IMR-90 (cell line): ENCODE data around the gene DIAPH1. TPM values are rescaled to one million over a fixed set of nuclear protein-coding genes. Genes with fewer than 3 reads are reported as not detected.

ENCODE experiments used
- ATAC-seq: fragments of 200-7000 bp; cut with Tn5 transposase; 2 replicates; pipeline ENCODE4 v1.9.1; 2020; ENCODE audit warnings: low read depth, mild to moderate bottlenecking, moderate library complexity
- BruUV-seq: library from RNA; stranded (reverse); fragments of 400-500 nt; replicated peaks from 2 replicates; lab custom pipeline; 2021; lab: Mats Ljungman, UMichigan
- CTCF ChIA-PET: fragments of 300-600 bp; formaldehyde crosslinking; extraction: SDS; loops from one replicate; lab custom pipeline; 2021; ENCODE audit warnings: antibody characterized with exemption; lab: Yijun Ruan, JAX
- POLR2A ChIA-PET: fragments of 300-600 bp; sonication (Branson Sonifier 250); formaldehyde crosslinking; loops from one replicate; lab custom pipeline; 2022; ENCODE audit warnings: antibody characterized with exemption; ENCODE audit not compliant: unreplicated experiment; lab: Charles Lee
- DNase-seq: peaks from one replicate; pipeline ENCODE4 v3.0.0; 2013
- H2AFZ ChIP-seq: replicated peaks from 2 replicates; pipeline ENCODE3; 2013; ENCODE audit warnings: low read length, mild to moderate bottlenecking; ENCODE audit not compliant: poor library complexity
- H2AK5ac ChIP-seq: 2 replicates; pipeline ENCODE4 v1.6.1; 2013; ENCODE audit warnings: low read depth, low read length, inconsistent platforms
- H2AK9ac ChIP-seq: replicated peaks from 2 replicates; pipeline ENCODE3; 2013; ENCODE audit warnings: mild to moderate bottlenecking, low read depth, low read length, moderate library complexity; ENCODE audit not compliant: poor library complexity
- H2BK120ac ChIP-seq: 2 replicates; pipeline ENCODE4 v1.6.1; 2013; ENCODE audit warnings: low read depth, low read length, inconsistent platforms
- H2BK15ac ChIP-seq: 3 replicates; pipeline ENCODE4 v1.6.1; 2013; ENCODE audit warnings: low read depth, low read length, inconsistent platforms
- H2BK20ac ChIP-seq: 2 replicates; pipeline ENCODE4 v1.6.1; 2013; ENCODE audit warnings: low read depth, mild to moderate bottlenecking, inconsistent platforms, low read length, moderate library complexity
- H2BK5ac ChIP-seq: 2 replicates; pipeline ENCODE4 v1.6.1; 2013; ENCODE audit warnings: mild to moderate bottlenecking, low read depth, low read length, inconsistent platforms; ENCODE audit not compliant: poor library complexity, severe bottlenecking
- H3K14ac ChIP-seq: replicated peaks from 2 replicates; pipeline ENCODE4 v1.6.1; 2013; ENCODE audit warnings: low read depth, low read length, inconsistent platforms
- H3K18ac ChIP-seq: 2 replicates; pipeline ENCODE4 v1.6.1; 2013; ENCODE audit warnings: low read depth, low read length, control low read depth
- H3K23ac ChIP-seq: 2 replicates; pipeline ENCODE4 v1.6.1; 2013; ENCODE audit warnings: low read depth, low read length, inconsistent platforms
- H3K27ac ChIP-seq: 2 replicates; pipeline ENCODE4 v1.5.1; 2013; ENCODE audit warnings: mild to moderate bottlenecking, control low read depth, low read length; ENCODE audit not compliant: insufficient read depth
- H3K27me3 ChIP-seq: 2 replicates; pipeline ENCODE4 v1.6.1; 2013; ENCODE audit warnings: low read length; ENCODE audit not compliant: control insufficient read depth, insufficient read depth
- H3K36me3 ChIP-seq: 2 replicates; pipeline ENCODE4 v1.6.1; 2013; ENCODE audit warnings: low read length, mixed read lengths; ENCODE audit not compliant: control insufficient read depth, insufficient read depth
- H3K4ac ChIP-seq: 2 replicates; pipeline ENCODE4 v1.6.1; 2013; ENCODE audit warnings: low read depth, low read length, inconsistent platforms
- H3K4me1 ChIP-seq: 2 replicates; pipeline ENCODE4 v1.6.1; 2013; ENCODE audit warnings: low read length, mixed read lengths; ENCODE audit not compliant: control insufficient read depth, insufficient read depth
- H3K4me2 ChIP-seq: 2 replicates; pipeline ENCODE4 v1.6.1; 2013; ENCODE audit warnings: low read depth, mild to moderate bottlenecking, control low read depth, low read length, moderate library complexity
- H3K4me3 ChIP-seq: 2 replicates; pipeline ENCODE4 v1.5.1; 2013; ENCODE audit warnings: low read depth, mild to moderate bottlenecking, control low read depth, low read length, moderate library complexity; ENCODE audit not compliant: insufficient read depth
- H3K56ac ChIP-seq: 2 replicates; pipeline ENCODE4 v1.6.1; 2013; ENCODE audit warnings: low read length, inconsistent platforms; ENCODE audit not compliant: insufficient read depth; ENCODE audit errors: extremely low read depth
- H3K79me1 ChIP-seq, 2 experiments: 2 replicates each; pipeline ENCODE4 v1.6.1; 2013; ENCODE audit warnings: low read length in 2 of 2, inconsistent platforms in 1 of 2, low read depth in 1 of 2
- H3K9ac ChIP-seq: 2 replicates; pipeline ENCODE4 v1.6.1; 2013; ENCODE audit warnings: low read depth, low read length, control low read depth
- H3K9me1 ChIP-seq: 2 replicates; pipeline ENCODE4 v1.6.1; 2013; ENCODE audit warnings: low read length, inconsistent platforms; ENCODE audit not compliant: insufficient read depth
- H3K9me3 ChIP-seq: 2 replicates; pipeline ENCODE4 v1.6.1; 2013; ENCODE audit warnings: low read length; ENCODE audit not compliant: control insufficient read depth, insufficient read depth
- H4K20me1 ChIP-seq: 2 replicates; pipeline ENCODE4 v1.6.1; 2013; ENCODE audit warnings: low read length, inconsistent platforms; ENCODE audit not compliant: insufficient read depth
- H4K5ac ChIP-seq: 2 replicates; pipeline ENCODE4 v1.6.1; 2013; ENCODE audit warnings: mild to moderate bottlenecking, low read depth, low read length, control low read depth
- H4K8ac ChIP-seq, 2 experiments: 2 replicates each; pipeline ENCODE4 v1.6.1; 2013; ENCODE audit warnings: low read depth in 2 of 2, low read length in 2 of 2, control low read depth in 1 of 2, inconsistent platforms in 1 of 2
- H4K91ac ChIP-seq: 2 replicates; pipeline ENCODE4 v1.6.1; 2013; ENCODE audit warnings: low read depth, low read length, inconsistent platforms; ENCODE audit not compliant: insufficient read depth
- CEBPB ChIP-seq: IDR thresholded peaks from 2 replicates; pipeline ENCODE4 v1.6.1; 2012; ENCODE audit warnings: low read depth, low read length, improper control_type of control experiment
- CHD1 ChIP-seq: IDR thresholded peaks from 2 replicates; pipeline ENCODE4 v1.6.1; 2012; ENCODE audit warnings: low read depth, low read length, improper control_type of control experiment
- CTCF ChIP-seq: conservative IDR thresholded peaks from 2 replicates; pipeline ENCODE4 v1.5.1; 2012; ENCODE audit warnings: mild to moderate bottlenecking, low read depth, low read length, improper control_type of control experiment
- FOS ChIP-seq: fragments of 150-350 bp; IDR thresholded peaks from 2 replicates; pipeline ENCODE4 v1.6.1; 2016; ENCODE audit warnings: low read depth, low read length
- MAFK ChIP-seq: IDR thresholded peaks from 2 replicates; pipeline ENCODE4 v1.6.1; 2012; ENCODE audit warnings: low read depth, low read length, improper control_type of control experiment
- MAZ ChIP-seq: IDR thresholded peaks from 2 replicates; pipeline ENCODE4 v1.6.1; 2012; ENCODE audit warnings: low read depth, mild to moderate bottlenecking, low read length, improper control_type of control experiment, moderate library complexity, borderline replicate concordance
- MXI1 ChIP-seq: IDR thresholded peaks from 2 replicates; pipeline ENCODE4 v1.6.1; 2012; ENCODE audit warnings: low read depth, mild to moderate bottlenecking, low read length, moderate library complexity, borderline replicate concordance
- RCOR1 ChIP-seq: IDR thresholded peaks from 2 replicates; pipeline ENCODE4 v1.6.1; 2012; ENCODE audit warnings: mild to moderate bottlenecking, low read length, improper control_type of control experiment; ENCODE audit not compliant: insufficient replicate concordance
- SMC3 ChIP-seq: fragments of 150-350 bp; IDR thresholded peaks from 2 replicates; pipeline ENCODE4 v1.6.1; 2016; ENCODE audit warnings: low read depth, mild to moderate bottlenecking, antibody characterized with exemption, low read length, moderate library complexity
- USF2 ChIP-seq: fragments of 150-350 bp; IDR thresholded peaks from 2 replicates; pipeline ENCODE4 v1.6.1; 2017; ENCODE audit warnings: mild to moderate bottlenecking, antibody characterized with exemption, low read length, low read depth
- WGBS, 2 experiments: methylation state at CpG; one replicate each; pipeline versions ENCODE4 v1.1.5 to v1.1.7; 2013; ENCODE audit warnings: missing lambda C conversion rate in 2 of 2; ENCODE audit not compliant: insufficient read length in 1 of 2; ENCODE audit errors: extremely low coverage in 2 of 2; 5-methylcytosine and 5-hydroxymethylcytosine counted together
- dilution Hi-C: fragments of 300-500 bp; cut with HindIII; formaldehyde crosslinking; loops from one replicate; pipeline ENCODE4 v1.14.3; 2018; ENCODE audit warnings: low sequenced_read_pairs; ENCODE audit not compliant: unreplicated experiment
- in situ Hi-C: fragments of 300-500 bp; cut with MboI; formaldehyde crosslinking; loops from 3 replicates; pipeline ENCODE4 v1.14.3; 2019; ENCODE audit warnings: low sequenced_read_pairs, inconsistent platforms, mixed read lengths
- intact Hi-C: fragments of 100-400 bp; cut with micrococcal nuclease; formaldehyde crosslinking; loops from 2 replicates; pipeline ENCODE4 v1.10.0; 2022
- polyA plus RNA-seq, 3 experiments: library from polyadenylated mRNA; depleted of rRNA; stranded (reverse); fragments of >200 nt; gene quantifications; 2 replicates each; pipeline ENCODE4 v1.2.3, GENCODE V29; 2012; ENCODE audit warnings: low replicate concordance in 1 of 3
- total RNA-seq: library from RNA; depleted of rRNA; stranded (reverse); fragments of >200 nt; gene quantifications from 2 replicates; pipeline ENCODE4 v1.2.3, GENCODE V29; 2012

Gene DIAPH1
- total and polyA plus RNA-seq, 2 of the 4 experiments (the other 2 are of a cell fraction) = 12.0 to 37.4 TPM

- H3K27ac ChIP-seq = no peak overlapping the region
- H2BK20ac ChIP-seq = peak overlapping the region; percentile 50
- peak overlapping the region; percentile 79; the same call in 1 of the 3 replicates for H2BK15ac ChIP-seq
- no peaks in the 10 kb centered on the region for H4K20me1 ChIP-seq
- H2BK5ac ChIP-seq = peak overlapping the region; percentile 87
- no peak overlapping the region for H3K9ac ChIP-seq
- 0 out of 4 replicates have a peak overlapping the region, but pooled peaks of 1 of the 2 experiments have one; percentile 34 for H4K8ac ChIP-seq
- dilution Hi-C loops = no loop called here
- H3K4me2 ChIP-seq = no peak overlapping the region
- peaks cover 3% of the 10 kb centered on the region; the same call in 1 of the 2 replicates for H3K9me1 ChIP-seq
- H3K23ac ChIP-seq = no peak overlapping the region
- ChIA-PET CTCF (interaction anchor here (0.6 kb wide), 1 partner anchor 18 kb away, joined by 4 read pairs; no protein-coding TSS in a partner anchor), POLR2A (no interaction called here)
- no peak overlapping the region for H3K4me3 ChIP-seq
- TF ChIP-seq MAZ (no peak), SMC3 (no peak), USF2 (no peak), FOS (no peak), MAFK (no peak), CEBPB (no peak), RCOR1 (no peak), MXI1 (no peak), CTCF (no peak), CHD1 (no peak)
- H3K4ac ChIP-seq = peak overlapping the region; percentile 40; the same call in 1 of the 2 replicates
- peak overlapping the region; percentile 38; the same call in 1 of the 2 replicates for H4K5ac ChIP-seq
- no peaks in the 10 kb centered on the region for H3K9me3 ChIP-seq
- ATAC-seq (no peak), DNase-seq (no peak)
- peak overlapping the region; percentile 66; the same call in 1 of the 2 replicates for H2BK120ac ChIP-seq
- peaks cover 20% of the 10 kb centered on the region for H3K36me3 ChIP-seq
- BruUV-seq = no TSS peak
- H4K91ac ChIP-seq = no peak overlapping the region
- H3K4me1 ChIP-seq = peaks cover 13% of the 10 kb centered on the region
- in situ Hi-C loops = no loop called here
- no peak overlapping the region; the same call in 1 of the 2 replicates for H3K56ac ChIP-seq
- H3K18ac ChIP-seq = peak overlapping the region; percentile 53; the same call in 1 of the 2 replicates
- H3K79me1 ChIP-seq = peaks cover 0 to 5% of the 10 kb centered on the region in 2 experiments; a peak in 1 of 4 replicates
- no peaks in the 10 kb centered on the region for H3K27me3 ChIP-seq
- 100% methylated on average over 1 of the region's 1 CpG; no CpG with 5 or more reads in 1 of the 2 experiments for WGBS, 2 experiments
- H3K14ac ChIP-seq = peak overlapping the region; percentile 22
- peak overlapping the region; percentile 58; the same call in 1 of the 2 replicates for H2AK5ac ChIP-seq
- no peak overlapping the region for H2AFZ ChIP-seq
- intact Hi-C loops = no loop called here
- no peak overlapping the region for H2AK9ac ChIP-seq
Observed at GRCh38 chr5:141657404-141657803, 38.6 kb upstream of the DIAPH1 start.
